MG63 (cell line): ENCODE measurements around the gene IDI2. TPM values are rescaled to one million over a fixed set of nuclear protein-coding genes. Genes with fewer than 3 reads are reported as not detected.
"Not testable (repeated sequence)": the region's sequence is repeated elsewhere in the genome, so short reads cannot be mapped to it uniquely, and the experiment has no call there.

Experiments
- DNase-seq: peaks from one replicate; pipeline ENCODE4 v3.0.0-alpha.2; 2020
- H3K27me3 ChIP-seq: fragments of 250-450 bp; sonication (Bioruptor Pico); 2 replicates; pipeline ENCODE4 v1.5.1; 2020; ENCODE audit warnings: mild to moderate bottlenecking, moderate library complexity
- H3K36me3 ChIP-seq: fragments of 250-450 bp; sonication (Bioruptor Pico); 2 replicates; pipeline ENCODE4 v1.5.1; 2020; ENCODE audit warnings: mild to moderate bottlenecking, moderate library complexity
- H3K4me3 ChIP-seq: fragments of 250-450 bp; sonication (Bioruptor Pico); 2 replicates; pipeline ENCODE4 v1.5.1; 2020; ENCODE audit warnings: mild to moderate bottlenecking, moderate library complexity
- H3K9me3 ChIP-seq: fragments of 250-450 bp; sonication (Bioruptor Pico); 2 replicates; pipeline ENCODE4 v1.5.1; 2020; ENCODE audit warnings: mild to moderate bottlenecking, moderate library complexity
- total RNA-seq: library from RNA; depleted of rRNA; stranded (reverse); fragments of >200 nt; shearing (Covaris generic); gene quantifications from 2 replicates; pipeline ENCODE4 v1.2.3, GENCODE V29; 2014; ENCODE audit warnings: low replicate concordance

The IDI2 gene
- total RNA-seq, 1 experiment from 2014 or later, result not detected

- DNase-seq, result no peak
- Histone ChIP-seq H3K36me3 (no peaks in the 10 kb centered on the region), H3K4me3 (no peak overlapping the region), H3K27me3 (no peaks in the 10 kb centered on the region), H3K9me3 (no peaks in the 10 kb centered on the region)
Observed at GRCh38 chr10:1026578-1026977, 919 bp upstream of the IDI2 start.

DNA sequence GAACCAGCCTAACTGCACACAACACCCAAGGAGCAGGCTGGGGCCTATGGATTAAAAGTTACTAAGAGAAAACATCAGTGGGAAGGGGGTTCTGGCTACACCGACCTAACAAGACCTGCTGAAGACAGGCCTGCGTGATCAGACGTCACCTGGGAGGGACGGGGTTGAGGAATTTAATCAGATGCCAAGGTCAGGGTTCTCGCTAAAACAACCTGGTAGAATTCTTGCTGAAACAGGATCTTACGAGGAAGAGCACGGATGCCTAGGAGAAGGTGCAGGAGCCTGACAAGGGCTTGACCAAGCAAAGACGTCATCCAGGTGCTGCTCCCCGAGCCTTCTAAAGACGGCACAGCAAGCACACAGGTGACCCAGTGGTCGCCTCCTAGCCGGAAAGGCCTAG, 1.6 kb downstream of the IDI2 start:
- Histone ChIP-seq H3K27me3 (no peaks in the 10 kb centered on the region), H3K4me3 (no peak overlapping the region), H3K36me3 (peaks cover 9% of the 10 kb centered on the region), H3K9me3 (no peaks in the 10 kb centered on the region)
- no peak for DNase-seq

GRCh38 chr10:1022413-1022812, 3.2 kb downstream of the IDI2 start:
- Histone ChIP-seq H3K36me3 (peaks cover 24% of the 10 kb centered on the region), H3K4me3 (no peak overlapping the region), H3K27me3 (no peaks in the 10 kb centered on the region), H3K9me3 (no peaks in the 10 kb centered on the region)
- no peak for DNase-seq

DNA sequence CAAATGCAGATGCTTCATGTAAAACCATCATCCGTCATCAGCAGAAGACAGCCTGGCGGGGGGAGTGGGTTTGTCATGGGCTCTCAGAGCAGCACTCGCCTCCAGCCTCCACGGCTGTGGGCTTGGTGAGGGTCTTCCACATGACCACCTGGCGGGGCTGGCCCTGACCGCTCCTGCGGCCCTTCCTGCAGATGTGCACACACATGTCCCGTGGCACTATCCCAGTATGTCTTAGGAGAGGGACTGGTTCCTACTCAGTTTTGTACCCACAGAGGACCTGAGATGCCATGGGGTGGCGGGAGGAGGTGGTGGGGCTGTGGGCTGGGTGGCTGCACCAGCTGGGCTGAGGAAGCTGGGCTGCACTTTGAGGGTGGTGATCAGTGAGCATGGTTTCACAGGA, 4.7 kb downstream of the IDI2 start:
- Histone ChIP-seq H3K9me3 (no peaks in the 10 kb centered on the region), H3K4me3 (no peak overlapping the region), H3K36me3 (peaks cover 37% of the 10 kb centered on the region), H3K27me3 (no peaks in the 10 kb centered on the region)
- no peak for DNase-seq

DNA sequence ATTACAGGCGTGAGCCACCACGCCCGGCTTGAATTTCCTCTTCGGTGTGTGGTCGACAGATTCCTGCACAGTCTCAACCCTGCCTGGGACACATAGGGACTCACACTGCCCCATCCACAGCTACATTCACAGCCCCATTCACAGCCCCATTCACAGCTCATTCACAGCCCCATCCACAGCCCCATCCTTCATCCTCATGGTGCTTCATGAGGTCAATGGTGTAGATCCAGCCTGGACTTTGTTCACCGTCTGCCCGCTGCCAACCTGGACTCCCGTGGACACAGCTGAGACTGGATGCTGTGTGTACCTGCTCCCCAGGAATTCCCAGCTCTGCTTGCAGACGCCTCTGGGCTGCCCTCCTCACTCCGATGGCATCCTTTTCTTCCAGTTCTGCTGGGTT, 5.2 kb downstream of the IDI2 start:
- Histone ChIP-seq H3K4me3 (no peak overlapping the region), H3K9me3 (no peaks in the 10 kb centered on the region), H3K36me3 (peaks cover 41% of the 10 kb centered on the region), H3K27me3 (no peaks in the 10 kb centered on the region)
- DNase-seq, result no peak

DNA sequence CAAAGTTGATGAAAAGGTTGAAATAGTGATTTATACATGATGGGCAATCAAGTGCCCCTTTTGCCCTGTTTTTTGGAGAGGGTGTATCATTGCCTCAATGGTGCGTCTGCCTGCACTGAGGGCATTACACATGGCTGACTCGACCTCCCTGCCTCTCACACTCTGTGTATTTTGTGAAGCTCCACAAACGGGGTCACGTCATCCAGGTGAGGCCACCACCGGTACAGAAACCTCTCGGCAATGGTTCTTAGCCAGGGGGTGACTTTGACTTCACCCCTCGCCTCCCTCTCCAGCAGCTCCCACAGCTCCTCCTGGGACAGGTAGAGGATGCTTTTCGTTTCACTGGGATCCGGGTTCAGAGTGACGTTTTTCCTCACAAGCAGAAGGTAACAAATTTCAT, 6.3 kb downstream of the IDI2 start:
- Histone ChIP-seq H3K4me3 (no peak overlapping the region), H3K27me3 (no peaks in the 10 kb centered on the region), H3K36me3 (peaks cover 47% of the 10 kb centered on the region), H3K9me3 (no peaks in the 10 kb centered on the region)
- no peak for DNase-seq

DNA sequence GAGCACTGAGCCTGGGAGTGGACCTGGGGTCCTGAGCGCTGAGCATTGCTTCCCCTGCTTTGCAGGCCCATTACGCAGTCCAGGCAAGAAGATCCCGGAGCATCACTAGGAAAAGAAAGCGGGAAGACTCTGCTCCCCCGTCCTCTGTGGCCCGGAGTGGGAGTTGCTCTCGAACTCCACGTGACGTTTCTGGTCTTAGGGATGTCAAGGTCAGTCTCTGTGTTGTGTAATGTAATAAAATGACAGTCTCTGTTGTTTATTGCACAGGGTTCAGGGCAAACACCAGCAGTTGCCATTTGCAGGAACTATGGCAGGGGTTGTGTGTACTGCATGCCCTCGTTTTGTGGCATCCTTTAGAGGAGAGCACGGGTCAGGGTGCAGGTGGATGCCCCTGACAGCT, 10.0 kb downstream of the IDI2 start:
- peaks cover 80% of the 10 kb centered on the region for H3K36me3 ChIP-seq
- H3K4me3 ChIP-seq, result no peak overlapping the region
- H3K9me3 ChIP-seq, result no peaks in the 10 kb centered on the region
- no peaks in the 10 kb centered on the region for H3K27me3 ChIP-seq
- DNase-seq, result no peak

DNA sequence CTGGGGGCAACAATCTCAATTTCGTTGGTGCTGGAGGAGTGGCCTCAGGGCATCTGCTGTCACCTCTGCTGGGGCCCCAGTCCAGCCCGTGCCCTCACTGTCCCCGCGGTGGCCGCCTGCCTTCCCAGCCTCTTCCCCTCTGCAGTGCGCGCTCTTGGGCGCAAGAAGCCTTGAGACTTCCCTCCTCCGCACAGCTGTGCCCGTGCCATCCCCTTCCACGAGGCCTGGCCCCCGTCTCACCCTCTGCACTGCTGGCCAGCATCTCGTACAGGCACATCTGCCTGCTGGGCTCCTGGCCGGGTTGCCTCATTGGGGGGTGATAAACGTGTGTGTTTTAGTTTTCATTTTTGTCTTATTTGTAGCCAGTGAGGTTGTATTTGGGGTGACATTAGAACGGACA, 14.0 kb downstream of the IDI2 start:
- no peak overlapping the region for H3K4me3 ChIP-seq
- DNase-seq, result no peak
- no peaks in the 10 kb centered on the region for H3K9me3 ChIP-seq
- H3K27me3 ChIP-seq, result no peaks in the 10 kb centered on the region
- peaks cover 85% of the 10 kb centered on the region for H3K36me3 ChIP-seq

DNA sequence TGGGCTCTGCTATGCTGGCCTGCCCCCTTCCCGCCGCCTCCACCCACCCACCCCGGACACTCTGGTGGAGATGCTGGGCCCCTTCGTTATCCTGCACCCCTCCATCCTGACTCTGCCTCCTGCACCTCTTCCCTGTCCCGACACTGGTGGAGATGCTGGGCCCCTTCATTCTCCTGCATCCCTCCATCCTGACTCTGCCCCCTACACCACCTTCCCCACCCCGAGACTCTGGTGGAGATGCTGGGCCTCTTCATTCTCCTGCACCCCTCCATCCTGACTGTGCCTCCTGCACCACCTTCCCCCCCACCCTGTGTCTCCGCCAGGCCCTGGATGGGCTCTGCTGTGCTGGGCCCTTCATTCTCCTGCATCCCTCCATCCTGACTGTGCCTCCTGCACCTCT, 15.0 kb downstream of the IDI2 start:
- no peak for DNase-seq

DNA sequence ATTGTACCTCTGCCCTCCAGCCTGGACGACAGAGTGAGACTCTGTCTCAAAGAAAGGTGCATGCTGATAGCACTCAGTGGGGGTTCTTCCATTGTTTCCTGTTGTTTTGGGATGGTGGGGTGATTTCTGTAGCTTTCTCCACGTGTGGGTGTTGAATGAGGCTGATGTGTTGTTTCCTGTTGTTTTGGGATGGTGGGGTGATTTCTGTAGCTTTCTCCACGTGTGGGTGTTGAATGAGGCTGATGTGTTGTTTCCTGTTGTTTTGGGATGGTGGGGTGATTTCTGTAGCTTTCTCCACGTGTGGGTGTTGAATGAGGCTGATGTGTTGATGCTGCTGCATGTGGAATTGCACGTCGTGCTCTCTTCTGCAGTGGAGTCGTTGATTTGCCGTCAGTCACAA, 15.7 kb downstream of the IDI2 start:
- peaks cover 91% of the 10 kb centered on the region for H3K36me3 ChIP-seq
- H3K9me3 ChIP-seq, DNase-seq, H3K4me3 ChIP-seq, H3K27me3 ChIP-seq: not testable (repeated sequence)

More for the DNA sequence above, 15.0 kb downstream of the IDI2 start:
- peaks cover 86% of the 10 kb centered on the region for H3K36me3 ChIP-seq
- H3K9me3 ChIP-seq, result no peaks in the 10 kb centered on the region
- H3K27me3 ChIP-seq, result no peaks in the 10 kb centered on the region
- no peak overlapping the region for H3K4me3 ChIP-seq

DNA sequence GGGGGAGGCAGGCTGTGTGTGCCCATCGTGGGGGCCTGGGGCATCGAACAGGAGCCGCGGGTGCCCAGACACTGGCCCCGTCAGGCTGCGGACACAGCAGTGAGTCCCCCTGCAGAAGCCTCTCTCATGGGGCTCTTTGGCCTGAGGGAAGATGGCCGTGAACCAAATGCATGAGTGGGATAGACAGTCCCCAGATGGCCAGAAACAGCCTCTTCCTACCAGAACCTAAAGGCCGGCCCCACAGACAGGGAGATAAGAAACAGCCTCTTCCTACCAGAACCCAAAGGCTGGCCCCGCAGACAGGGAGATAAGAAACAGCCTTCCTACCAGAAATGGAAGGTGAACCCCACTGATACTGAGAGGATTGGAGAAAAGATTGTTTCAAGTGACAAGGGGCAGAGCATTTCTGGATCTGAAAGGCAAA, 16.6 kb downstream of the IDI2 start:
- no peaks in the 10 kb centered on the region for H3K9me3 ChIP-seq
- no peak for DNase-seq
- no peaks in the 10 kb centered on the region for H3K27me3 ChIP-seq
- peaks cover 92% of the 10 kb centered on the region for H3K36me3 ChIP-seq
- H3K4me3 ChIP-seq, result no peak overlapping the region

GRCh38 chr10:1007583-1007982, 18.1 kb downstream of the IDI2 start:
- Histone ChIP-seq H3K4me3 (no peak overlapping the region), H3K27me3 (no peaks in the 10 kb centered on the region), H3K9me3 (no peaks in the 10 kb centered on the region), H3K36me3 (peaks cover 92% of the 10 kb centered on the region)
- DNase-seq, result no peak

- no peak for DNase-seq
- Histone ChIP-seq H3K9me3 (0 out of 2 replicates have a peak, but pooled peaks cover 3% of the 10 kb centered on the region), H3K4me3 (no peak overlapping the region), H3K27me3 (no peaks in the 10 kb centered on the region), H3K36me3 (peaks cover 92% of the 10 kb centered on the region)
Observed at GRCh38 chr10:1006573-1006972, 19.1 kb downstream of the IDI2 start.

DNA sequence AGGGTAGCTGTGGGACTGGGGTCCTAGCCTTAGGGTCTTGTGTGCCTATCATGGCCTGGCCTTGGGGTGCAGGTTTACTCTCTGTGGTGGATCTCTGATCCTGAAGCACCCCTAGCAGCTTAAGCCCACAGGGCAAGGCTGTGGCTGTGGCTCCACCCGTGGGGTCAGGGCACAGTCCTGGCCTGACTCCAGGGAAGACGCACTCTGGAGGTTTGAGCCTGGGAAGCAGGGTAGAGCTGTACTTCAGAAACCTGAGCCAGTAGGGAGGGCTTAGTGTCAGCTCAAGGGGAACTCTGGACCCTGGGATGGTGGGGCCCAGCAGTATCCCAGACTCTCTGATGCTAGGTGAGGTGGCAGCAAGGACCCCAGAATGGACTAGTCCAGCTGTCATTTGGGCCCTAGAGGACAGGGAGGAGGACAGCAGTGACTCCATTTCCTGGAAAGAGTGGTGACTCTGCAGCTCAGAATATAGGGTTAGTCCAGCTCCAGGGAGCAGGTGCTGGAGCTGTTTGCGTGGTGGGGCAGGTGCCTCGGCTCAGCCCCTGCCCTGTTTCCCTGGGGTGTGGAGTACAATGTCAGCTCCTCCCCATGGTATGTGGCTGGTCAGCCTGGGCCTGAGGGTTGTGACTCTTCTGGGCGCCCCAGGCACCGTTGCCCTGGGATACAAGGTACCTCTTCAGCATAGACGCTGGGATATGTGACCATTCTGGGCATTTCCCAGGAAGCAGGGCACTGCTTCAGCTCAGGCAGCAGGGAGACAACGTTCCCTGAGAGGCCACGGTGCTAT, 21.6 kb downstream of the IDI2 start:
- Histone ChIP-seq H3K4me3 (no peak overlapping the region), H3K9me3 (0 out of 2 replicates have a peak, but pooled peaks cover 3% of the 10 kb centered on the region), H3K27me3 (no peaks in the 10 kb centered on the region), H3K36me3 (peaks cover 100% of the 10 kb centered on the region)
- DNase-seq, result no peak

DNA sequence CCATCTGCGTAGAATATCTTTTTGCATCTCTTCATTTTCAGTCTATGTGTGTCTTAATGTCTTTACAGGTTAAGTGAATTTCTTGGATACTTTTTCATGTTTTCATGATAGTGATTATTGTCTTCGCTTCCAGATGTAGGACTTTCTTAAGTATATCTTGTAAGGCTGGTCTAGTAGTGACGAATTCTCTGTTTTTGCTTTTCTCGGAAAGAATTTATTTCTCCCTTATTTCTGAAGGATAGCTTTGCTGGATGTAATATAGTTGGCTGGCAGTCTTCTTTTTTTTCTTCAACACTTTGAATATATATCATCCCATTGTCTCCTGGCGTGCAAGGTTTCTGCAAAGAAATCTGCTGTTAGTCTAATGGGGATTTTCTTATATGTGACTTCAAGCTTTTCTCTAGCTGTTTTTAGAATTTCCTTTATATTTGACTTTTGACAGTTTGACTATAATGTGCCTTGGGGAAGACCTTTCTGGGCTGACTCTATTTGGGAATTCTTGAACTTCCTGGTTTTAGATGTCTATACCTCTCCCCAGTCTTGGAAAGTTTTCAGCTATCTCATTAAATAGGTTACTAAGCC, 23.1 kb downstream of the IDI2 start:
- DNase-seq, result no peak
- Histone ChIP-seq H3K9me3 (0 out of 2 replicates have a peak, but pooled peaks cover 3% of the 10 kb centered on the region), H3K27me3 (no peaks in the 10 kb centered on the region), H3K36me3 (peaks cover 100% of the 10 kb centered on the region), H3K4me3 (no peak overlapping the region)

GRCh38 chr10:997266-998022, 28.2 kb downstream of the IDI2 start:
- no peak for DNase-seq
- Histone ChIP-seq H3K27me3 (no peaks in the 10 kb centered on the region), H3K4me3 (no peak overlapping the region), H3K9me3 (0 out of 2 replicates have a peak, but pooled peaks cover 3% of the 10 kb centered on the region), H3K36me3 (peaks cover 100% of the 10 kb centered on the region)

- Histone ChIP-seq H3K9me3 (no peaks in the 10 kb centered on the region), H3K4me3 (no peak overlapping the region), H3K27me3 (no peaks in the 10 kb centered on the region), H3K36me3 (peaks cover 92% of the 10 kb centered on the region)
- no peak for DNase-seq
Observed at GRCh38 chr10:996031-996430, 29.6 kb downstream of the IDI2 start.
